DOHH2 (cell line): ENCODE data around the gene KDM3A.

Experiments used
- CTCF ChIP-seq: fragments of 200-600 bp; sonication (generic); IDR thresholded peaks from one replicate; pipeline ENCODE4 v1.5.1; 2014; ENCODE audit warnings: antibody characterized with exemption, mild to moderate bottlenecking, low read depth, low read length; ENCODE audit not compliant: poor library complexity, severe bottlenecking
- EZH2phosphoT487 ChIP-seq: fragments of 200-600 bp; sonication (generic); IDR thresholded peaks from 2 replicates; pipeline ENCODE4 v1.6.1; 2017; ENCODE audit warnings: borderline replicate concordance, mild to moderate bottlenecking, antibody characterized with exemption, low read length, moderate library complexity, mixed read lengths

DNA sequence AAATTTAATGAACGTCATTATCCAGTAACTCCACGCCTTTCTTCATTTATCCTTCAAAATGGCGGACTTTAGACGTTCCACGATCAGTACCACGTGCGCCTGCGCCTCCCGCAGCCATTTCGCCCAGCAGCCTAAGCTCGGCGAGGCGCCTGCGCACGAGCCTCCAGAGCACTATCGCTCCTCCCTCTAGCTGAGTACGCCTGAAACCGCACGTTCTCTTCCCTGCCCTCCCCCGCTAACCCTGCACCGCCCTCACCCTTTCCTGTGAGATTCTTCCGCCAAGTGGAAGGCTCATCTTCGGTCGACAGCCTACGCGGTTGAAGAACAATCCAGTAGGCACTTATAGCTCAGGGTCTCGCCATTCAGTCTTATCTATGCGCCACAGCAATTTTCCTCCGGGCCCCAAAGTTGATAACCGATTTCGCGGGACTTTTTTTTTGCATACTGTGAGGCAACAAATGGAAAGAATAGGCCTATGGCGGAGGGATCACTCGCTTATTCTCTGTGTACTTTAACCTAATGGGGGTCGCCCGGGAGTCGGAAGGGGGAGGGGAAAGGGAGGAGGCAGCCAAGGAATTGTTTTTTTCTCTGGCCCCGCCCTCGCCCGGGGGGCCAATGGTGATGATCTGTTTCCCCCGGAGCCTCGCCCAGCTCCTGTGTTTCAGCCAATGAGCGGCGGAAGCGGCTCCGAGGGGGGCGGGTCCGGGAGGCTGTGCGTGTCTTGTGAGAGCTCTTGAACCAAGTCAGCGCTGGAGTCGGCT lies at the start of gene KDM3A:
- TF ChIP-seq CTCF (no peak), EZH2phosphoT487 (no peak)
